Uterus (tissue), 2 donors: Measurements from ENCODE around the gene NMNAT3.

ENCODE experiments used
- POLR2A ChIP-seq, 2 donors: fragments of 450-650 bp; IDR thresholded peaks; one replicate each; pipeline ENCODE4 v1.6.1; 2016; ENCODE audit warnings: antibody characterized with exemption in 2 of 2, mild to moderate bottlenecking in 1 of 2, moderate library complexity in 1 of 2
- TF ChIP-seq, protein P1 (sequence below), 4 experiments: fragments of 200-600 bp in 2 of 4; fragments of 450-650 bp in 2 of 4; sonication (generic) in 2 of 4; IDR thresholded peaks; one replicate each; pipeline ENCODE4 v1.5.1; 2016 to 2019; ENCODE audit warnings: antibody characterized with exemption in 4 of 4, mild to moderate bottlenecking in 2 of 4, moderate library complexity in 1 of 4

DNA sequence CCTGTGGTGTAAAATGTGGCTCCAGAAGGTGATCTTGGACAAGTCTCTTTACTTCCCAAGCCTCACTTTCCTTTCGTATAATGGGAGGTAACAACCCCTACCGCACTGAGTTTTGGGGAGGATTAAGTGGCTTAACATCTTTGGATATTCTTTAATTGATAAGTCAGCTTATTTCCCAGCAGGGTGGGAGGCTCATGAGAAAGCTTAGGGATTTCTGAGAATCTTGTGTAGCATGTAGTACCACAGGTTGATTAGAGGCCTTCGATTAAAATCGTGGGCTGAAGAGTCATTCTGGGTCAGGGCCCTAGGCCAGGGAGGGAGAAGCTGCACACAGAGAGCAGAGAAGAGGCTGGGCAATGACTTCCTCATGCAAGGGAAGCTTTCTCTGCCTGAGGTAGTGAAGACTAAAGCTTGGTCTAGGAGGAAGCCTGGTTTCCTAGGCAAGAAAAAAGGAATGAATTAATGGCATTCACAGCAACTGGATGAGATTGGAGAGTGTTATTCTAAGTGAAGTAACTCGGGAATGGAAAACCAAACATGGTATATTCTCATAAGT is 1.5 kb upstream of the NMNAT3 start:
- TF ChIP-seq, protein P1, sequence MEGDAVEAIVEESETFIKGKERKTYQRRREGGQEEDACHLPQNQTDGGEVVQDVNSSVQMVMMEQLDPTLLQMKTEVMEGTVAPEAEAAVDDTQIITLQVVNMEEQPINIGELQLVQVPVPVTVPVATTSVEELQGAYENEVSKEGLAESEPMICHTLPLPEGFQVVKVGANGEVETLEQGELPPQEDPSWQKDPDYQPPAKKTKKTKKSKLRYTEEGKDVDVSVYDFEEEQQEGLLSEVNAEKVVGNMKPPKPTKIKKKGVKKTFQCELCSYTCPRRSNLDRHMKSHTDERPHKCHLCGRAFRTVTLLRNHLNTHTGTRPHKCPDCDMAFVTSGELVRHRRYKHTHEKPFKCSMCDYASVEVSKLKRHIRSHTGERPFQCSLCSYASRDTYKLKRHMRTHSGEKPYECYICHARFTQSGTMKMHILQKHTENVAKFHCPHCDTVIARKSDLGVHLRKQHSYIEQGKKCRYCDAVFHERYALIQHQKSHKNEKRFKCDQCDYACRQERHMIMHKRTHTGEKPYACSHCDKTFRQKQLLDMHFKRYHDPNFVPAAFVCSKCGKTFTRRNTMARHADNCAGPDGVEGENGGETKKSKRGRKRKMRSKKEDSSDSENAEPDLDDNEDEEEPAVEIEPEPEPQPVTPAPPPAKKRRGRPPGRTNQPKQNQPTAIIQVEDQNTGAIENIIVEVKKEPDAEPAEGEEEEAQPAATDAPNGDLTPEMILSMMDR (IDR thresholded peaks at IDR 0.05) = no peak
- no peak for TF ChIP-seq POLR2A (IDR thresholded peaks at IDR 0.05)
